Right lobe of liver (tissue), 4 donors: Measurements from ENCODE around the gene BTN3A1.

ENCODE experiments used
- CTCF ChIP-seq, 4 donors: fragments of 200-600 bp in 3 of 4; fragments of 450-650 bp in 1 of 4; IDR thresholded peaks; one replicate each; pipeline versions ENCODE4 v1.5.1 to v1.8.0; 2016 to 2022; ENCODE audit warnings: antibody characterized with exemption in 4 of 4, mild to moderate bottlenecking in 2 of 4
- POLR2A ChIP-seq: fragments of 450-650 bp; IDR thresholded peaks from one replicate; pipeline ENCODE4 v1.6.1; 2017; ENCODE audit warnings: antibody characterized with exemption, mild to moderate bottlenecking
- donor health status: DM: no; HTN: no; CAD: no.
- donor health status: DM: no; HTN: no; CAD: no.
- donor health status: DM: no; HTN: yes; CAD: no.

- TF ChIP-seq CTCF (IDR thresholded peaks at IDR 0.05) (no peak), POLR2A (no peak)
Measured at GRCh38 chr6:26439151-26440125, 37.4 kb downstream of the BTN3A1 start.
